Stimulated activated CD8-positive, alpha-beta memory T cell treated with anti-CD3 and anti-CD28 coated beads, Interleukin-2, amount 100 ng/mL, for 48 hours (primary cell): ENCODE data around the gene PCSK9.
A peak's percentile ranks its signal among the peaks of the same experiment; 100 is the strongest.

ENCODE experiments used
- DNase-seq, 2 donors: peaks; one replicate each; pipeline ENCODE4 v3.0.0-alpha.2; 2020; ENCODE audit warnings: low read depth in 2 of 2

PCSK9 gene

GRCh38 chr1:55039342-55040082, at the start of gene PCSK9:
TSS of gene PCSK9 (plus strand) at chr1:55039548. CDS start at chr1:55039838, 290 bp downstream.
- DNase-seq, result no peak

GRCh38 chr1:54989968-54990810, 49.2 kb upstream of the PCSK9 start:
- no peak for DNase-seq

GRCh38 chr1:54990916-54991315, 48.4 kb upstream of the PCSK9 start:
- DNase-seq, result no peak

GRCh38 chr1:54991939-54992338, 47.4 kb upstream of the PCSK9 start:
- no peak for DNase-seq

DNA sequence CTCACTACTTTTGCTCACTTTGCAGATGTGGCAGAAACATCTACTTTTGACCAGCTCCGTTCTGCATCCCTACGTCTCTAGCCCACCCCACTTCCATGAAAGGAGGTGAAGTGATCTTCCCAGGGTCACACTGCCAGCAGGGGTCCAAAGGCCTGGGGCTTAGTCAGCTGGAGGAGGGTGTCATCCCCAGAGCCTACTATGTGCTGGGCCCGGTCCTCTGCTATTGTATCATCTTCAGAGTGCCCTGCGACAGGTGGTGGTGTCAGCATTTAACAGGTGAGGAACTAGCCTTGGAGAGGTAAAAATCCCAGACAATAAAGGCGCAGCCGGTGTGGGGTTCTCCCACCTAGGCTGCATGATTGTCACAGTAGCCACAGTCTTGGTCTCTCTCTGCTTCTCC, 46.2 kb upstream of the PCSK9 start:
- DNase-seq, result no peak

DNA sequence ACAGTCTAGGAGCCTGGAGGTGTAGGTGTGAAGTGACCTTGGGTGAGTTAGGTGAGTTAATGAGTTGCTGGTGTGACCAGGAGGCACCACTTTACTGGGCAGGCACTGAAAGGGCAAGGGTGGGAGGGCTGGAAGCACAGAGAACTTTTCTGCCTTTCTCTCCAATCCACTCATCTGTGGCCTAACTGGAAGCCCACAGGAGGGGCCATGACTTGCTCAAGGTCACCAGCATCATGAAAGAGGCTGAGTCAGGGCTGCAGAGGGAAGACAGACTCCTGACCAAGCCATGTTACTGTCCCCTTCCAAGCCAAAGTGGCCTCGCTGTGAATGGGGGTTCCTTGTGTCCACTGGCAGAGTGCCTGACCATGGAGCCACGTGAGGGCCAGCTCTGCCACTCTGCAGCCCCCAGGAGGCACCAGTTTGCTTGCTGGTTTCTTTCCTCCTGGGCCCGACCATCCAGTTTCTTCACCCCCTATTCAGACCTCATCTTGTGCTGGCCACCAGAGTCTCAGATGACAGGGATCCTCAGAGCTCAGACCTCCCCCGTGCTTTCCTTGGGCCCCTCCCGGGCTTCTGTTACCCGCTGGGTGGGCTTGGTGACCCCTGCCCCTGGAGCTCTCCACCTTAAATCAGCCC, 44.9 kb upstream of the PCSK9 start:
- no peak for DNase-seq

DNA sequence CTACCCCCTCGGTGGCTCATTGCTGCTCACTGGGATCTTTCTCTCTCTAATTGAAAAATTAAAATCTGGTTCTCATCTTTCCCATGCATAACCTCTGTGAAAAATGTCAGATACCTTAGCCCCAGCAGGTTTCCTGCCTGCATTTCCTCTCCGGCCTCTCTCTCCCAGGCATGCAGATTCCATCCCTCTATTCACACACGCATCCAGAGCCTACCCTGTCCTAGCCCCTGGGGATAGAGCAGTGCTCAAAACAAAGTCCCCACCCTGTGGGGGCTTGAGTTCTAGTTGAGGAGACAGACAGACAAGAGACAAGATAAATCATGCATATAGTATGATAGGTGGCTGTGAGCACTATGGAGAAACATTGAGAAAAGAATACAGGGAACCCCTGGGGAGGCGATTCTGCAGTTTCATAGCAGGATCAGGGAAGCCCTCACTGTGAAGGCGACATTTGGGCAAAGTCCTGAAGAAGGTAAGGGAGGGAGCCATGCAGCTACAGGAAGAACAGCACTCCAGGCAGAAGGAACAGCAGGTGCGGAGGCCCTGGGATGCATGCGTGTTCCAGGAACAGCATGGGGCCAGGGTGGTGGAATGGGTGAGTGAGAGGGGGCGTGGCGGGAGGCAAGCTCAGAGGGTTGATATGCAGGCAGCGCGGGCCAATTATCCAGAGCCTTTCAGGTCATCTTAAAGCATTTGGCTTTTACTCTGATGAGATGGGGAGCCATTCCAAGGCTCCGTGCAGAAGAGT, 44.2 kb upstream of the PCSK9 start:
- DNase-seq, result no peak

DNA sequence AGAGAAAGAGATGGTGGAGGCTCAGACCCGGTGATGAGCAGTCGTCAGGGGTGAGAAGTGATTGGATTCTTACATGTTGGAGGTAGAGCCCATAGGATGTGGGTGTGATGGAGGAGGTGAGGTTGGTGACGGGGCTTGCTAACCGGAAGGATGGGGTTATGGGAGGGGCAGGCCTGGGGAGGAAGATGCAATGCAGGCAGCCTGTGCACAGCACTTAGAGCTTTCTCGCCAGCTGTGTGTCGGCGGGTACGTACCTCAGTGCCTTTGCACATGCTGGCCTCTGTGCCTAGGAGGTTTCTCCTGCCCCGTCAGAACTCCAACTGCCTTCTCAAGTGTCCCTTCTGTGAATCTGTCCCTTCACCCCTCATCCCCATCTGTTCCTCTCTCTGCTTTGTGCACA, 43.5 kb upstream of the PCSK9 start:
- DNase-seq, result no peak

DNA sequence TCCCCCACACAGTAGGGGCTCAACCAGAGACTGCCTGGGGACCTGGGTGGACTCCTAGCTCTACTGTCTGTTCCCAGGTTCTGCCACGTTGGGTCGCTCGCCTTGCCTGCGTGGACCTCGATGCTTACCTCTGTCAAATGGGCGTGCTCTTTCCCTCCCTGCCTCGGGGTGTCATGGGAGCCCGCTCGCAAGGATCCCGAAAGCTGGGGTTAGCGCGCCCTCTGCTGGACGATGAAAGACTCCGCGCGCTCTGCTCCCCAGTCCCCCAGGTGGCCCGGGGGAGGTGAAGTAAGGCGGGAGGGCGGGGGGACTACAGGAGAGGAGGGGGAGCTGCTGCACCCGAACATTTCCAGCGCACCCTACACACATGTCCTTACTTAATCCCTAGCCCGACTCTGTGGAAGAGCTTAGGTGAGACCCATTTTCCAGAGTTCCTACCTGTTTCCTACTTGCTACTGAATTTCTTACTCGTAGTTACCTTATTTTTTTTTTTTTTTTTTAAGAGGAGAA, 42.9 kb upstream of the PCSK9 start:
- peak; percentile 72 to 74 for DNase-seq

GRCh38 chr1:54996869-54997710, 42.3 kb upstream of the PCSK9 start:
- DNase-seq, result no peak

DNA sequence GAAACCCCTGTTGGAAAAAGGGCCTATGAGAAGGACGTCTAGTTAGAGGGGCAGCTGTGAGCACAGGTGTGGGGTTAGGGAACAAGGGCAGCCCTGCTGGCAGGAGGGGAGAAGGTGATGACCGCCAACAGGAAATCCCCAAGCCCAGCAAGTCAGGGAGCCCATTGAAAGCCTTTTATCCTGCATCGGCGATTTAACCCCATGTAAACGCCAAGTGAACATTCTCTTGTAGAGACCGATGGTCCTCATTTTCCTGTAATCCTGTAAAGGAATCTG, 41.7 kb upstream of the PCSK9 start:
- no peak for DNase-seq

DNA sequence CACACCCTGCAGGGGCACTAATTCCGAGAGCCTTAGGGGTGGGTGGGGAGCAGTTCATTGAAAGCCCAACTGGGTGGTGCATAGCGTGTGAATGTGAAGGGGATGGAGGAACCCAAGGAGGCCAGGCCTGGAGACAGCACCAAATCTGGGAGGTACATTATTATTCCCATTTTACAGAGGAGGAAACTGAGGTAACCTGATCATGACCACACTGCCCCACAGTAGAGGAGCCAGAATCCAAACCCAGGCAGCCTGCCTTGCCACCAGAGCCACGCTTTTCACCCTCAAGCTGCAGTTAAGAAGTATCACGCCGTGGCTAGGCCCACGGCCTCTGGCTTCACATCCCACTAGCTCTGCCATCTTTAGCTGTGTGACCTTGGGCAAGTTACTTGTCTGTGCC, 41.2 kb upstream of the PCSK9 start:
- DNase-seq, result no peak

DNA sequence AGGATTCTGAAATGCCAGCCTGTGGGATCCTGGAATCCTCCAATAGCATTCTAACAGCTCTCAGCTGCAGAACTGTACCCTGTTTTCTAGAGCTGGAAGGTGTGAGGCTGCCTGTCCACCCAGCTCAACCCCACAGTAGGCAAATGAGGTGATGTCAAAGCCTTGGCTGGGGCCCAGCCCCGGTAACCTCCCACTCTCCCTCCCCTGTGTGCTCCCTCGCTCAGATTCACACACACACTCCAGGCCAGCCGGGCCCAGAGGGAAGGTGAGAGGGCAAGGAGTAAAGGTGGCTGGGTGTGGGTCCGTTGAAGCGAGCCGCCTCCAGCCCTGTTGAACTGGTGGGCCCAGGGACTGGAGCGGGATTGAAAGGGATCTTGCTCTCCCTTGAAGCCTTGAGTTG, 40.7 kb upstream of the PCSK9 start, which contains the start of gene BSND:
TSS of gene BSND (plus strand) at position 257 of the 400 bp plus-strand sequence. CDS start 254 bp downstream, outside the sequence.
- no peak for DNase-seq

DNA sequence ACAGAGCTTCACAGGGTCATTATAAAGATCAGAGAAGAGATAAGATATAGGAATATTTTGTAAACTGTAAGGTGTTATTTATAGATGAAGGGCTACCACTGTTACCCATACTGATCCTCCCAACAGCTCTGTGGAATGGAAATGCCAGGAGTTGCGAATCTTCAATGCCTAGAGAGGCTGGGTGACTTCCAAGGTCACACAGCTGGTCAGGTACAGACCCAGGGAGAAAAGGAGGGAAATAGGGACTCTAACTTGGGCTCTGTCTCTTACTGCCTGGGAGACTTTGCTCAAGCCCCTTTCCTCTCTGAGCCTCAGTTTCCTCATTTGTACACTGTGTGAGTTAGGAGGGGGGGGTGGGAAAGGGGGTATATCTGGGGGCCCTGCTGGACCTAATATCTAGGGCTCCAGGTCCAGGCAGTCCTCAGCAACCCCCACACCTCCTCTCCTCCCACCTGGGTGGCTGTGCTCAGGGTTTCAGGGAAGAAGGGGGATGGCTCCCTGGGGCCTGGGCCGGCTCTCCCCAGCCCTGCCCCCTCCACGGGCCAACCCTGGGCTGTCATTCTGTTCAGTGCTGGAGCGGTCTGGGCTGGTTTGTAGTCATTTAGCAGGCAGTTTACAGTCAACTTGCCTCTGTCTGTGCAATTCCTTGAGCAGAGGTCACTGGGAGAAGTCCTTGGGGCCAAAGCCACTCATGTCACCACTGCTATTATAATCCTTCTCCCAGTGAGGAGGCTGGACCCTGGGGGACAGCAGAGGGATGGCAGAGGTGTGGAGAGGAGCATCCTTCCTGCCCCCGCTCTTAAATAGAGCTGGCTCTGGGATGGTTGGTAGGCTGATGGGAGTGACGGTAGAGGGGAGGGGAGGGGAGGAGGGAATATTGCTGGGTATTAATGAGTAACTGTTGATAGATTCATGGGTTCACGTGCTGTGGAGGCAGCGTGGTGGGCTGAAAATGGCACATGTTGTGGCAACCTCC, 39.0 kb upstream of the PCSK9 start:
- no peak for DNase-seq

DNA sequence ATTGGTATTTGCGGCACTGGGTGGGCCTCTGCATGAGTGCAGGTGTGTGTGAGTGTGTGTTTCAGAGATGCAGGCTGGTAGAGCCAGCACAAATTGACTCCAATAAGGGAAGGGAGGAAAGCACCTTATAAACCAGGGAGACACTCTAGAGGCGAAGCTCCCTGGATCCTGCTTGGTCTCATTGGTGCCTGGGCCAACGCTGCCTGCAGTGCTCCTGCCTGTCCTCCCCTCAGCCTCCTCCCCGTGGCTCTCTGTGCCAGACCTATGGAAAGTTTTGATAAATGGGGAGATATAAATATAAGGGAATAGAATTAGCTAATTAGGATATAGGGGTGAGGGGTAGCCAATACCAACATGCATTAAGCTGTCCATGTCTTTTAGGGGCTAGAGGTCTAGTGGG, 38.0 kb upstream of the PCSK9 start:
- no peak for DNase-seq

GRCh38 chr1:55002686-55003085, 36.7 kb upstream of the PCSK9 start:
- DNase-seq, result no peak

DNA sequence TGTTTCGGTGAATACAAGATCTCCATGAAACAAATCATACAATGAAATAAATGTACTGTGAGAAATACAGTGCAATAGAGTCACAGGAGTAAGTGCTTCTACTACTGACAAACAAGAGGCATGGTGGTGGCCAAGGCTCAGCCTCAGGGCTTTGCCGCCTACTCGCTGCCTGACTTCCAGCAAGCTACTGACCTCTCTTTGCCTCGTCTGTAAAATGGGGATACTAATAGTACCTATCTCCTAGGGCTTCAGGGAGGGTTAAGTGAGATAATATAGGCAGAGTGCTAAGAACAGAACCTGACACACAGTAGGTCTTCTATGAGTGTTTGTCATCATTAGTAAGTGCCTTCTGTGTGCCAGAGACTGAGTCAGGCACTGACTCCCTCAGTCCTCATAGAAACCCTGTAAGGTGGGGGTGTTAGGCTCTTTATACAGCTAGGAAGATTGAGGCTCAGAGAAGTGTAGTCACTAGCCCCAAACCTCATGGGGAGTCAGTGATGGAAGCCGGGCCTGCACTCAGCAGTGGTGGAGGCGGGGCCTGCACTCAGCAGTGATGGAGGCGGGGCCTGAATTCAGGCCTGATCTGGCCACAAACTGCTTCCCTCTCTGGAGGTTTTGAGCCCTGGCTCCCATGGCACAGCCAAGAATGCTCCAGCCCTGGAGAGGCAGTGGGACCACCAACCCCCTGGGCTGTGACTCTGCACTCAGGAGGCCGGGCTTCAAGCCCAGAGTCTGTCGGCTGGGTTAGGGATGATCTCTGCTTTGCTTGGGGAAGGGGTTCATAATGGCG, 33.8 kb upstream of the PCSK9 start:
- DNase-seq, result no peak

DNA sequence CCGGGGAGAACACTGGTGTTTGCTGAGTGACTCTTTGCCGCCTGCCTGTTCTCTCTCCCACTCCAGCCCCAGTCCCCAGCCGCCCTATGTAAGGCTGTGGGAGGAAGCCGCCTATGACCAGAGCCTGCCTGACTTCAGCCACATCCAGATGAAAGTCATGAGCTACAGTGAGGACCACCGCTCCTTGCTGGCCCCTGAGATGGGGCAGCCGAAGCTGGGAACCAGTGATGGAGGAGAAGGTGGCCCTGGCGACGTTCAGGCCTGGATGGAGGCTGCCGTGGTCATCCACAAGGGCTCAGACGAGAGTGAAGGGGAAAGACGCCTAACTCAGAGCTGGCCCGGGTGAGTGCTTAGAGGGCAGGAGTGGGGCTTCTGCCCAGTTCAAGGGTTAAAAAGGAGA, 32.4 kb upstream of the PCSK9 start:
- DNase-seq, result no peak

DNA sequence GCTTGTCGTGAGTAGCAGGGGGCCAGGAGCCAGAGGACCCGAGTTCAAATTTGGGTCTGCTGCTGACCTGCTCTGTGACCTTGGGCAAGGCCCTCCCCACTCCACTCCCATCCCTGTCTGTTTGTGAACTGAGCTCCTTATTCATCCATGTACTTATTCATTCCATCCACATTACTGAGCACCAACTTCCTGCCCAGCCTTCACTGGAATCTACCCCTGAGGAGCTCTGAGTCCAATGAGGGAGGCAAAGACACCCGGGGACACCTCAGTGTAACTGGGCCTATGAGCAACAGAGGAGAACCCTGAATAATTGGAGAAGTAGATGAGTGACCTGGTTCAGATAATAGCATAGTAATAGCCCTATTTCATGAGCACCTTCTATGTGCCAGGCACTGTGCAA, 31.7 kb upstream of the PCSK9 start:
- DNase-seq, result no peak
